Activated T-cell treated with anti-CD3 and anti-CD28 coated beads, Interleukin-2, amount 50 U/mL, for 4 hours (primary cell): ENCODE data around the gene CAMK2G. TPM values are rescaled to one million over a fixed set of nuclear protein-coding genes. Genes with fewer than 3 reads are reported as not detected.

ENCODE experiments used
- ATAC-seq, 2 donors: fragments of 200-7000 bp; cut with Tn5 transposase; one replicate each; pipeline ENCODE4 v1.10.0; 2021
- DNase-seq: peaks from one replicate; pipeline ENCODE4 v3.0.0-alpha.2; 2020
- H3K27me3 Mint-ChIP-seq: one replicate; pipeline ENCODE4 v1.8.0; 2021; ENCODE audit warnings: low read depth, mixed read lengths
- H3K36me3 Mint-ChIP-seq: one replicate; pipeline ENCODE4 v1.8.0; 2022; ENCODE audit warnings: mixed read lengths; ENCODE audit not compliant: insufficient read depth
- H3K4me1 Mint-ChIP-seq: one replicate; pipeline ENCODE4 v1.8.0; 2021; ENCODE audit warnings: low read depth, mixed read lengths
- H3K4me3 Mint-ChIP-seq: one replicate; pipeline ENCODE4 v1.8.0; 2021; ENCODE audit warnings: mild to moderate bottlenecking, moderate library complexity, mixed read lengths
- H3K9me3 Mint-ChIP-seq: one replicate; pipeline ENCODE4 v1.8.0; 2021; ENCODE audit warnings: mixed read lengths
- total RNA-seq, 3 donors: library from RNA; stranded (reverse); gene quantifications; one replicate each; pipeline ENCODE4 v1.2.1, GENCODE V29; 2021

CAMK2G gene
- total RNA-seq, 3 donors from 2014 or later, result 14.5 to 20.7 (median 16.6) TPM

GRCh38 chr10:73855413-73855812, 18.9 kb downstream of the CAMK2G start:
- no peaks in the 10 kb centered on the region for H3K9me3 Mint-ChIP-seq
- H3K27me3 Mint-ChIP-seq, result no peaks in the 10 kb centered on the region
- no peak overlapping the region for H3K4me3 Mint-ChIP-seq
- no peak for ATAC-seq
- DNase-seq, result no peak
- H3K4me1 Mint-ChIP-seq, result peaks cover 41% of the 10 kb centered on the region
- H3K36me3 Mint-ChIP-seq, result peaks cover 26% of the 10 kb centered on the region

- H3K27me3 Mint-ChIP-seq, result no peaks in the 10 kb centered on the region
- H3K4me3 Mint-ChIP-seq, result no peak overlapping the region
- H3K4me1 Mint-ChIP-seq, result peaks cover 37% of the 10 kb centered on the region
- peaks cover 26% of the 10 kb centered on the region for H3K36me3 Mint-ChIP-seq
- ATAC-seq (no peak), DNase-seq (no peak)
- no peaks in the 10 kb centered on the region for H3K9me3 Mint-ChIP-seq
Measured at GRCh38 chr10:73854310-73854709, 20.0 kb downstream of the CAMK2G start.

GRCh38 chr10:73853196-73853595, 21.2 kb downstream of the CAMK2G start:
- Mint-ChIP-seq H3K4me3 (no peak overlapping the region), H3K4me1 (peaks cover 31% of the 10 kb centered on the region), H3K27me3 (no peaks in the 10 kb centered on the region), H3K36me3 (peaks cover 25% of the 10 kb centered on the region), H3K9me3 (no peaks in the 10 kb centered on the region)
- ATAC-seq (no peak), DNase-seq (no peak)

- no peak for DNase-seq
- Mint-ChIP-seq H3K9me3 (no peaks in the 10 kb centered on the region), H3K36me3 (peaks cover 37% of the 10 kb centered on the region)
Measured at GRCh38 chr10:73850863-73851461, 23.4 kb downstream of the CAMK2G start.

GRCh38 chr10:73850211-73850610, 24.1 kb downstream of the CAMK2G start:
- Mint-ChIP-seq H3K27me3 (no peaks in the 10 kb centered on the region), H3K36me3 (peaks cover 40% of the 10 kb centered on the region), H3K4me3 (no peak overlapping the region)

More at GRCh38 chr10:73850863-73851461, 23.4 kb downstream of the CAMK2G start:
- ATAC-seq, result no peak
- no peaks in the 10 kb centered on the region for H3K27me3 Mint-ChIP-seq
- H3K4me1 Mint-ChIP-seq, result peaks cover 14% of the 10 kb centered on the region
- H3K4me3 Mint-ChIP-seq, result no peak overlapping the region

DNA sequence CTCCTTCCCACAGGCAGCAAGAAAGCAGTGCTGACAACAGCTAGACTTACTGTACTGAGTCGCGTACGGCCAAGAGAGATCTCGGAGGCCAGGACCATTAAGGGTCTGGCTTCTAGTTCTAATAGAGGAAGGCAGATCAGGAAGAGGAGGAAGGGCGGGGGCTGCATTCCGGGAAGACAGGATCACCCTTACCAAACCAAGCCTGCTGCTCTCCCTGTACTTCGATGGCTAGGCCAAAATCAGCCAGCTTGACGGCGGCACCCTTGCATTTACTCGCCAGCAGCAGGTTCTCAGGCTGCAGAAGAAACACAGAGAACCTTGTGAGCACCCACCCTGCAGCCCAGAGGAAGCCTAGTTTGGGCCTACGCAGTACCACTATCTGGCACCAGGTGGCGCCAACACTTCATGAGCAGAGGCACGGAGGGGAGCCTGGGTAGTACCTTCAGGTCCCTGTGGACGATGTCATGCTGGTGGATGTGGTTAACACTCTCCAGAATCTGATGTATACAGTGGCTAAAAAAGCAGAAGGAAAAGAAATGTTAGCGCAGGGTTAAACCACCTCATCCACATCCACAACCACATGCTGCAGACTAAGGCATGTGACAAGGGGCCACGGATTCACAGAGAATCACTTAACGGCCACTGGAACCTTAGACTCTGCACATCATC, 25.4 kb downstream of the CAMK2G start:
- no peak overlapping the region for H3K4me3 Mint-ChIP-seq
- DNase-seq (peak; percentile 95), ATAC-seq (peak; percentile 99)
- peaks cover 40% of the 10 kb centered on the region for H3K36me3 Mint-ChIP-seq
- no peaks in the 10 kb centered on the region for H3K27me3 Mint-ChIP-seq
- peaks cover 10% of the 10 kb centered on the region for H3K4me1 Mint-ChIP-seq
- no peaks in the 10 kb centered on the region for H3K9me3 Mint-ChIP-seq

More at GRCh38 chr10:73850211-73850610, 24.1 kb downstream of the CAMK2G start:
- no peak for ATAC-seq
- no peaks in the 10 kb centered on the region for H3K9me3 Mint-ChIP-seq
- H3K4me1 Mint-ChIP-seq, result peaks cover 13% of the 10 kb centered on the region
- DNase-seq, result no peak

GRCh38 chr10:73847031-73847430, 27.3 kb downstream of the CAMK2G start:
- H3K9me3 Mint-ChIP-seq, result no peaks in the 10 kb centered on the region
- peaks cover 10% of the 10 kb centered on the region for H3K4me1 Mint-ChIP-seq
- H3K4me3 Mint-ChIP-seq, result no peak overlapping the region
- DNase-seq (no peak), ATAC-seq (no peak)
- H3K36me3 Mint-ChIP-seq, result peaks cover 41% of the 10 kb centered on the region
- H3K27me3 Mint-ChIP-seq, result no peaks in the 10 kb centered on the region

DNA sequence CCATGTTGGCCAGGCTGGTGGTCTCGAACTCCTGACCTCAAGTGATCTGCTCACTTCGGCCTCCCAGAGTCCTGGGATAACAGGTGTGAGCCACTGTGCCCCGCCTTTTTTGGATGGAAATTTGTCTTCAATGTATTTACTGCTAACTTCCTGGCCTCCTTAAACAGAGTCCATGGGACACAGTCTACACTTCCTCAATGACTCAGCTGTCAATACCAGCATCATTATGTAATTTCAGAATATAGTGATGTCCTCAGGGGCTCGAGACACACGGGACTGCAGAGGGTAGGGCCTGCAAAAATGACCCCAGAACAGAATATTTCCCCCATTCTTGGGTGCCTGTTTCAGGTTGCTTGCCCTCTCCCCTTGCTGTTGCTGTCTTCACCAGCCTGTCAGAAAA, 31.1 kb downstream of the CAMK2G start:
- H3K4me3 Mint-ChIP-seq, result no peak overlapping the region
- DNase-seq (no peak), ATAC-seq (no peak)
- no peaks in the 10 kb centered on the region for H3K27me3 Mint-ChIP-seq
- no peaks in the 10 kb centered on the region for H3K4me1 Mint-ChIP-seq
- H3K36me3 Mint-ChIP-seq, result peaks cover 46% of the 10 kb centered on the region
- no peaks in the 10 kb centered on the region for H3K9me3 Mint-ChIP-seq

- no peaks in the 10 kb centered on the region for H3K9me3 Mint-ChIP-seq
- peaks cover 41% of the 10 kb centered on the region for H3K36me3 Mint-ChIP-seq
- H3K4me3 Mint-ChIP-seq, result no peak overlapping the region
- H3K4me1 Mint-ChIP-seq, result no peaks in the 10 kb centered on the region
- no peaks in the 10 kb centered on the region for H3K27me3 Mint-ChIP-seq
- ATAC-seq (no peak), DNase-seq (no peak)
Measured at GRCh38 chr10:73842349-73842748, 32.0 kb downstream of the CAMK2G start.

DNA sequence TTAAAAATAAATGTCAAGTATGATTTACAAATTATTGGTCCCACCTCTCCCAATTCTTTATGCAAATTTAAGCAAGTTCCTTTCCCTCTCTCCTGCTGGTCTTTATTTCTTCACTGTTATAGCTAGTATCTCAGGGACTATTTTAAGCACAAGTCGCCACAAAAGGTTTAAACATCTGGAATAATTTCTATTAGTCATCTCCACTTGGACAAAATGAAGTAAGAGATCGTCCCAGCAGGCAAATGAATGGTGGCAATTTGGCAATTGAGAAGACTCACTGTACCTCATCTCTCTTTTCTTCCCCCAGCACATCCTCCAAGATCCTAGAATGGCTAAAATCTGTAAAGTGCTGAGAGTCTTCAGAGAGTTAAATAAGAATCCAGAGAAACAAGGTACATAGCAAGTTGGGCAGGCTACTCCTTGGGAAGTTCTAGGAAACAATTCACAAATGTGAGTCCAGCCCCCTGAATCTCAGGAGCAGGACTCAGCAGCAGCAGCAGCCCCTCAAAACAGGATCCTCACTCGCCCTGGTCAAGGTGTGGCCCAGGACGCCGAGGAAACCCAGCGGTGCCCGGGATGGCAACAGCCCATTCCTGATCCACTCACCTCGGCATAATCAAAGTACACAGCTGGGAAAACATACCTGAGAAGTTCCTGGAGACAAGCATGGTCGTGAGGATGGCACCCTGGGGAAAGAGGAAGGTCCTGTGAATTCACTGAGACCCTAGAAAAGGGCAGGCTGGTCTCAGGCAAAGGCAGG, 32.6 kb downstream of the CAMK2G start:
- no peak overlapping the region for H3K4me3 Mint-ChIP-seq
- peaks cover 41% of the 10 kb centered on the region for H3K36me3 Mint-ChIP-seq
- DNase-seq, result no peak
- H3K4me1 Mint-ChIP-seq, result no peaks in the 10 kb centered on the region
- H3K9me3 Mint-ChIP-seq, result no peaks in the 10 kb centered on the region
- ATAC-seq, result no peak
- no peaks in the 10 kb centered on the region for H3K27me3 Mint-ChIP-seq

- Mint-ChIP-seq H3K27me3 (no peaks in the 10 kb centered on the region), H3K9me3 (no peaks in the 10 kb centered on the region), H3K4me1 (no peaks in the 10 kb centered on the region), H3K4me3 (no peak overlapping the region), H3K36me3 (peaks cover 35% of the 10 kb centered on the region)
- ATAC-seq, result no peak
- no peak for DNase-seq
Measured at GRCh38 chr10:73841061-73841421, 33.3 kb downstream of the CAMK2G start.

GRCh38 chr10:73840403-73841060, 33.8 kb downstream of the CAMK2G start:
- ATAC-seq (no peak), DNase-seq (no peak)
- Mint-ChIP-seq H3K27me3 (no peaks in the 10 kb centered on the region), H3K9me3 (no peaks in the 10 kb centered on the region), H3K4me3 (no peak overlapping the region), H3K36me3 (peaks cover 32% of the 10 kb centered on the region), H3K4me1 (no peaks in the 10 kb centered on the region)

DNA sequence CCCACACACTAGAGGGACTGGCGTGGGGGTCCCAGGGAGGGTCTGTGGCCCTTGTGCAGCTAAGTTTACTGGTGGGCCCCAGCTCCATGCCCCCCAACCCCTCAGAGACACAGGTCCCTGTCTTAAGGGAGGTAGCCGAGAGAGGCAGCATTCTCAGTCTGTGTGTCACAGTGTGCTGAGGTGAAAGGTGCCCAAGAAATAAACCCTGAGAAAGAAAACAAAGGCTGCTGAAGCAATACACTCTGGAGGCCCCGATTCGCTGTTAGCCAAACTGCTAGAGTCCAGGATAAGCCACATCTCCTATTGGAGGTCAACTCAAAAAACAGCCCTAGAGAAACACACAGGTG, 34.3 kb downstream of the CAMK2G start:
- ATAC-seq (no peak), DNase-seq (no peak)
- H3K36me3 Mint-ChIP-seq, result peaks cover 33% of the 10 kb centered on the region
- no peaks in the 10 kb centered on the region for H3K4me1 Mint-ChIP-seq
- H3K4me3 Mint-ChIP-seq, result no peak overlapping the region
- no peaks in the 10 kb centered on the region for H3K27me3 Mint-ChIP-seq
- H3K9me3 Mint-ChIP-seq, result no peaks in the 10 kb centered on the region

- Mint-ChIP-seq H3K4me3 (no peak overlapping the region), H3K36me3 (peaks cover 35% of the 10 kb centered on the region), H3K4me1 (no peaks in the 10 kb centered on the region), H3K9me3 (no peaks in the 10 kb centered on the region), H3K27me3 (no peaks in the 10 kb centered on the region)
- ATAC-seq (no peak), DNase-seq (no peak)
Measured at GRCh38 chr10:73839276-73839966, 34.9 kb downstream of the CAMK2G start.
